ENCODE results near the gene CCDC63. TPM values are rescaled to one million over a fixed set of nuclear protein-coding genes. Genes with fewer than 3 reads are reported as not detected.
A peak's percentile ranks its signal among the peaks of the same experiment; 100 is the strongest.

The CCDC63 gene
- total and polyA plus RNA-seq, 9 of the 15 experiments (the other 6 are each of a cell fraction or from before 2014, with no cell fraction given), result not detected

DNA sequence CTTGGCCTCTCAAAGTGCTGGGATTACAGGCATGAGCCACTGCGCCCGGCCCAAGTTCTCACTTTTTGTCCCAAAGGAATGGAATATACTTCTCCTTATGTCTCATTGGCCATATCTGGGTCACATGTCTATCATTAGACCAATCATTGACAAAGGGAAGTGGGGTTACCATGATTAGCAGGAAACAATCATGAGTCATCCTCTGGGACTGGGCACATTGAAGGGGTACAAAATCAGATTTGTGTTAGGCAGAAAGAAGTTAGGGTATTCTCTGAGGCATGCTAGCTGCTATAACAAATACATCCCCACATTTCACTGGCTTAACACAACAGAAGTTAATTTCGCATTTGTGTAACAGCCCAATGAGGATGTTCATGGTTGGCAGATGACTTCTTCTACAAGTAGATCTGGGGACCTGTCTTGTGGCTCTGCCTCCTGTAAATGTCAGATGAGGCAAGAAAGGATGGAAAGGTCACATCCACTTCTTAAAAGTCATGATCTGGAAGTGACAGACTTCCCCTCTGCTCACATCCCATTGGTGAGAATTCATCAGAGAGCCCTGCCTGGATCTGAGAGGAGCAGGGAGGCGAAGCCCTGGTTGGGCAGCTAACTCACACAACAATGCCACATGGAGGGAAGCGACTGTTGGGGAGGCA, 3.1 kb downstream of the CCDC63 start (continued):
- TF ChIP-seq, protein P1, sequence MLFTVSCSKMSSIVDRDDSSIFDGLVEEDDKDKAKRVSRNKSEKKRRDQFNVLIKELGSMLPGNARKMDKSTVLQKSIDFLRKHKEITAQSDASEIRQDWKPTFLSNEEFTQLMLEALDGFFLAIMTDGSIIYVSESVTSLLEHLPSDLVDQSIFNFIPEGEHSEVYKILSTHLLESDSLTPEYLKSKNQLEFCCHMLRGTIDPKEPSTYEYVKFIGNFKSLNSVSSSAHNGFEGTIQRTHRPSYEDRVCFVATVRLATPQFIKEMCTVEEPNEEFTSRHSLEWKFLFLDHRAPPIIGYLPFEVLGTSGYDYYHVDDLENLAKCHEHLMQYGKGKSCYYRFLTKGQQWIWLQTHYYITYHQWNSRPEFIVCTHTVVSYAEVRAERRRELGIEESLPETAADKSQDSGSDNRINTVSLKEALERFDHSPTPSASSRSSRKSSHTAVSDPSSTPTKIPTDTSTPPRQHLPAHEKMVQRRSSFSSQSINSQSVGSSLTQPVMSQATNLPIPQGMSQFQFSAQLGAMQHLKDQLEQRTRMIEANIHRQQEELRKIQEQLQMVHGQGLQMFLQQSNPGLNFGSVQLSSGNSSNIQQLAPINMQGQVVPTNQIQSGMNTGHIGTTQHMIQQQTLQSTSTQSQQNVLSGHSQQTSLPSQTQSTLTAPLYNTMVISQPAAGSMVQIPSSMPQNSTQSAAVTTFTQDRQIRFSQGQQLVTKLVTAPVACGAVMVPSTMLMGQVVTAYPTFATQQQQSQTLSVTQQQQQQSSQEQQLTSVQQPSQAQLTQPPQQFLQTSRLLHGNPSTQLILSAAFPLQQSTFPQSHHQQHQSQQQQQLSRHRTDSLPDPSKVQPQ (CRISPR knock-in tag; IDR thresholded peaks at IDR 0.05; ENCODE audit: borderline replicate concordance), result no peak
- TF ChIP-seq PCBP1 (IDR thresholded peaks at IDR 0.05; ENCODE audit: low read depth, low read length, poor library complexity, severe bottlenecking) (no peak), SIN3B (IDR thresholded peaks at IDR 0.05; ENCODE audit: low read depth) (no peak), HDAC8 (tag; IDR thresholded peaks at IDR 0.05) (no peak), TBL1XR1 (IDR thresholded peaks at IDR 0.05; ENCODE audit: low read length in 2 of 2) (no peak), ZNF644 (tag; IDR thresholded peaks at IDR 0.05; ENCODE audit: low read depth) (no peak), ILK (tag; IDR thresholded peaks at IDR 0.05; ENCODE audit: borderline replicate concordance, low read depth) (no peak), POLR2A (conservative IDR thresholded peaks at IDR 0.05) (no peak), ZEB2 (IDR thresholded peaks at IDR 0.05) (no peak), ZNF436 (CRISPR knock-in tag; IDR thresholded peaks at IDR 0.05) (no peak), ZNF431 (CRISPR knock-in tag; IDR thresholded peaks at IDR 0.05) (no peak), ZNF316 (IDR thresholded peaks at IDR 0.05) (peak; percentile 59), TOE1 (IDR thresholded peaks at IDR 0.05; ENCODE audit: borderline replicate concordance) (no peak), TOE1 (CRISPR knock-in tag; IDR thresholded peaks at IDR 0.05; ENCODE audit: borderline replicate concordance, low read depth) (no peak), NFYB (IDR thresholded peaks at IDR 0.05; ENCODE audit: extremely low read depth, insufficient read length) (peak; percentile 74), OTX1 (CRISPR knock-in tag; IDR thresholded peaks at IDR 0.05) (no peak), YY1 (IDR thresholded peaks at IDR 0.05; ENCODE audit: borderline replicate concordance in 1 of 3, control insufficient read depth in 1 of 3, extremely low read depth in 1 of 3, insufficient read depth in 3 of 3, insufficient read length in 1 of 3, insufficient replicate concordance in 2 of 3, low read depth in 1 of 3, low read length in 2 of 3) (no peak), ZC3H11A (IDR thresholded peaks at IDR 0.05; ENCODE audit: low read depth, low read length) (no peak), SPI1 (IDR thresholded peaks at IDR 0.05; ENCODE audit: borderline replicate concordance, low read depth, low read length) (0 out of 2 replicates have a peak, but pooled peaks have one; percentile 39), DPF2 (IDR thresholded peaks at IDR 0.05) (0 out of 2 replicates have a peak, but pooled peaks have one; percentile 15), NR1H2 (CRISPR knock-in tag; IDR thresholded peaks at IDR 0.05) (no peak), TBP (optimal IDR thresholded peaks at IDR 0.05; ENCODE audit: low read depth, low read length) (no peak), SMARCB1 (IDR thresholded peaks at IDR 0.05; ENCODE audit: insufficient read length, low read depth) (no peak), MAFF (IDR thresholded peaks at IDR 0.05; ENCODE audit: low read length) (no peak)
- TF ChIP-seq, protein P2, sequence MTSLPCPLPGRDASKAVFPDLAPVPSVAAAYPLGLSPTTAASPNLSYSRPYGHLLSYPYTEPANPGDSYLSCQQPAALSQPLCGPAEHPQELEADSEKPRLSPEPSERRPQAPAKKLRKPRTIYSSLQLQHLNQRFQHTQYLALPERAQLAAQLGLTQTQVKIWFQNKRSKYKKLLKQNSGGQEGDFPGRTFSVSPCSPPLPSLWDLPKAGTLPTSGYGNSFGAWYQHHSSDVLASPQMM (CRISPR knock-in tag; IDR thresholded peaks at IDR 0.05), result no peak
- TF ChIP-seq, protein P3, sequence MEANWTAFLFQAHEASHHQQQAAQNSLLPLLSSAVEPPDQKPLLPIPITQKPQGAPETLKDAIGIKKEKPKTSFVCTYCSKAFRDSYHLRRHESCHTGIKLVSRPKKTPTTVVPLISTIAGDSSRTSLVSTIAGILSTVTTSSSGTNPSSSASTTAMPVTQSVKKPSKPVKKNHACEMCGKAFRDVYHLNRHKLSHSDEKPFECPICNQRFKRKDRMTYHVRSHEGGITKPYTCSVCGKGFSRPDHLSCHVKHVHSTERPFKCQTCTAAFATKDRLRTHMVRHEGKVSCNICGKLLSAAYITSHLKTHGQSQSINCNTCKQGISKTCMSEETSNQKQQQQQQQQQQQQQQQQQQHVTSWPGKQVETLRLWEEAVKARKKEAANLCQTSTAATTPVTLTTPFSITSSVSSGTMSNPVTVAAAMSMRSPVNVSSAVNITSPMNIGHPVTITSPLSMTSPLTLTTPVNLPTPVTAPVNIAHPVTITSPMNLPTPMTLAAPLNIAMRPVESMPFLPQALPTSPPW (CRISPR knock-in tag; IDR thresholded peaks at IDR 0.05), result no peak

Measured in K562 (cell line).